Measurements from ENCODE around the gene HOXB4.
"Not testable (repeated sequence)": the region's sequence is repeated elsewhere in the genome, so short reads cannot be mapped to it uniquely, and the experiment has no call there.

HOXB4 gene

DNA sequence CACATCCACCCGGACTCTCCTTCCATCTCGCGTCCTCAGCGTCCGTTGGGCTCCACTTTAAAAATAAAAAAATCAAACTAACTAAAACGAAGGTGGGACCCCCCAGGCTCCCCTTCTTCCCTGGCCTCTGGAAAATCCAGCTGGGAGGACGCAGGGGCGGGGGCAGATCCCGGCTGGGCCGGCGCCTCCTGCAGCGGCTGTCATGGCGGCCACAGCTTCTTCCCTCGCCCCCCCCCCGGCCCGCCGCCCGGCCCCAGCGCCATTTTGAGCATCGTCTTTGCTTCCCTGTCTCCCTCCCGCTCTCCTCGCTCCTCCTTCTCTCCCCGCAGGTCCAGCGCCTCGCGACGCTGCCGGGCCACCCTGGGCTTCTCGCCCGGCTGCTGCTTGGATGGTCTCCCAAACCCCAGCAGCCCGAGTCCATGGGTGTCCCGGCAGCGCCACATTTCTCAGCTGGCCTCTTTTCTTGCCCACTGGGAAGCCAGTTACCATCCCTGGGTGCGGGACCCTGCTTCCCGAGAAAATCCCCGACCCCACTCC lies 36.5 kb downstream of the HOXB4 start:
- intact Hi-C loops (cut with DNase I), result no loop called here
- peak in 1 of 10 donors; percentile 62 for DNase-seq

DNA sequence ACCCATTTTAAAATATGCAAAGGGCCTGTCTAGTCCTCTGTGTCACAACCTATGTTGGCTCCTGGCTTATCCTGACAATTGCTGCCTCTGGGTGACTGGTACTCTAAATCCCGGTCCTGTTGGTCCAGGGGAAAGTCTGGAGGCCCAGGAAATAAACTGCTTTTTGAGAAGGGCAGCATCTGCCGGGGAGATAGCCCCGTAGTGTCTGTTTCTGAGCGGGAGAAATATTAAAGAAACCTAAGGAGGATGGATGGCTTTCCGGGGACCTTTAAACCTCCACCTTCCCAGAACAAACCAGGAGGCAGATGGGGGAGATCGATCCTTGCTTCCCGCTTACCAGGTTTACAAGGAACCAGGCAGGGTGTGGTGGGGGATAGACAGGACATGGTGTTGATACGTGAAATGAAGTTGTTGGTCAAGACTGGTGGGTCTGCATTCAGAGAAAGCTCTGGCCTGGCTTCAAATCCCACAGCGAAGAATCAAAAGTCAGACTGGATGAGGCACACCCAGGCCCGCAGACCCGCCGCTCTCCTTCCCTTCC lies 37.0 kb downstream of the HOXB4 start:
- intact Hi-C loops (cut with DNase I), result no loop called here
- no peak for DNase-seq

DNA sequence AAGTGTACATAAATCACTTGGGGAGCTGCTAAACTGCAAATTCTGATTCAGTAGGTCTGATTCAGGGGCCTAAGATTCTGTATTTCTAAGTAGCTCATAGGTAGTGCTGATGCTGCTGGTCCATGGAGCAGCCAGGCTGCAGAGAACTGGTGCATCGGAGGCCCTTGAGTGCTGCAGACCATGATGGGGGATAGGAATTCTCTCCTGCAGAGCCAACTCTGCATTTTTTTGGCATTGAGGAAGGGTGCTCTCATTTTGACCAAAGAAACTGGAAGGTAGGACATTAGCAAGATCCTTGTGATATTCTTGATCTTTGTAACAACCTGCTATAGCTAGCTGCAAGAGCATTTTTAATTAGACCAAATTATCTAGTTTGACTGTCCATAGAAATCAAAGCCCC lies 37.9 kb downstream of the HOXB4 start:
- no peak for DNase-seq
- intact Hi-C loops (cut with DNase I), result no loop called here

DNA sequence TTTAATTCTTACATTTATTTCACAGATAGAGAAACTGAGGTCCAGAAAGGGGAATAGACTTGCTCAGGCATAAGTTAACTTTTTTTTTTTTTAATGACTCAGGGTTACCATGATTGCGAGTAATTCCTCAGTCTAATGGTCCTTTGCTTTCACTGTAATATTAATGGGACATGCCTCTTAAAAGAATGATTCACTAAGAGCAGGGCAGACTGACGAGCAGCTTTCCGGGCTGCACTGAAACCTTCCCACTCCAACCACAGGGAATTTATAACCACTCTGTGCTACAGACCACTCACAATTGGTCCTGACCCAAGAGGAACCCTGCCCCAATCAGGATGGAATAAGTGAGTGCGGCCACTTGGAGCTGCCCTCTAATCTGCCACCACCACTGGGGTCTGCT lies 39.0 kb downstream of the HOXB4 start:
- no peak for DNase-seq
- intact Hi-C loops (cut with DNase I), result no loop called here

DNA sequence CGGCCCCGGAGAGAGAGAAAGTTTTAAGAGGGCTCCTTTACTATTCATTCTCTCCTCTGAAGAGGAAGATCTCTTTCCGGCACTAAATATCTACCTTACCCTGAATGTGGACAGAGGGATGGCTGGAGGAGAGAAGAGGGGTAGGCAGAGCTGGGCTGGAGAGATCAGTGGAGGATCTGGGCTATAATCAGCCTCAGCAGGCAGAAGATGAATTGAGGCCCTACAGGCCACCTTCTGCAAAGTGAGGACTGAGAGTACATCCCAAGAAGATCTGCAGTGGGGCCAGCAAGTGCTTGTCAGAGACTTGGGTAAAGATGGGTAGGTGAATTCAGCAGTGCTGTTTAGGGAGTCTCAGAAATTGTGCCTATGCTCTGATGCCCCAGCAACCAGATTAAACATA lies 40.8 kb downstream of the HOXB4 start:
- no peak for DNase-seq
- intact Hi-C loops (cut with DNase I), result no loop called here

DNA sequence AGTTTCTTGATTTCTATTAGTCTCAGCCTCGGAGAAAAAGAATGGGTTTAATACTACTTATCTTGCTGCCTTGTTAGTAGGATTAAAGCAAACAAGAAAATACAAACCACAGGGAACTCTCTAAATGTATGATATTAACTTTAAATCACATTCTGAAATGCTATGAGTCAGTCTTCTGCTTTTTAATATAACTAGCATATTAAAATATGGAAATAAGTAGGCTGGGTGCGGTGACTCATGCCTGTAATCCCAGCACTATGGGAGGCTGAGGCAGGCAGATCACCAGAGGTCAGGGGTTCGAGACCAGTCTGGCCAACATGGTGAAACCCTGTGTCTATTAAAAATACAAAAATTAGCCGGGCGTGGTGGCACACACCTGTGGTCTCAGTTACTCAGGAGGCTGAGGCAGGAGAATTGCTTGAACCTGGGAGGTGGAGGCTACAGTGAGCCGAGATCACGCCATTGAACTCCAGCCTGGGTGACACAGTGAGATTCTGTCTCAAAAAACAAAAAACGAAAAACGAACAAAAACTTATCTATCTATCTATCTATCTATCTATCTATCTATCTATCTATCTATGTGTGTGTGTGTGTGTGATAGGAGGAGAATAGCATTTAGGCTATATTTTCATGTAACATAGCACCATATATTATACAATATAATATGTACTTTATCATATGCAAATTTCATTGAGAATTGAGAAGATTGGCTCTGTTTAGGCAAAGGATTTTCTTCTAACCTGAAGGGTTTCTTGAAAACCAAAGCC lies 42.2 kb downstream of the HOXB4 start:
- intact Hi-C loops (cut with DNase I); DNase-seq: not testable (repeated sequence)

DNA sequence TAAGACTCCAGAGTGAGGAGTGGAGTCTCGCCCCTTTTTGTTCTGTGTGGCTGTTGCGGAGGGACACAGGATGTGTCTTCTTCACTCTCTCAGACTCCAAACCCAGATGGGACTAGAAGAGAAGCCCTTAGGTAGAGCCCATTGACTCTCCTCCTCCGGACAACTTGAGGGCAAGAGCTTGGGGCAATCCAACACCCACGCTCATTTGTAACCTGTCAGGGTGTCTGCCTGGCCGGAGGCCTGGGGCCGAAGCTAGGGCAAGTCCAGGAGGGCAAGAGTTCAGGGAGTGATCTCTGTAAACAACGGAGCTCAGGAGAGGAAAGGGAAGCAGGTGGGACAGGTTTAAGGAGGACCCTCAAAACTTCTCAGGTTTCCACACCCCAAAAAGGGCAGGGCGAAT lies 45.9 kb downstream of the HOXB4 start:
- DNase-seq, result no peak
- intact Hi-C loops (cut with DNase I), result no loop called here

DNA sequence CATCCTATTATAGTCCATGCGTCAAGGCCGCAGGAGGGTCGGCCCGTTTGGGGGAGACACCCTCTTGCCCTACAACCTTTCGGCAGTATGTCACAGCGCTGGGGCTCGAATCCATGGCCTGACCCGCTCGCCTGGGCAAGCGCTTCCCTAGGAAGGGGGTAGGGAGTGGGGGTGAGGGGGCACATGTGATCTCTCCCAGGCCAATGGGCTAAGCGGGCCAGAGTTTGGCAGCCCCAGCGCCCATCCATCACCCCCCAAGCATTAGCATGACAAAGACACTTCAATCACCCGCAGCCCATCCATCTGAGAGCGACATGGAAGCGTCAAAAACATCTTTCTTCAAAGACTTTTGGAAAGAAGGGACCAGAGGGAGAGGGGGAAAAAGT lies 47.3 kb downstream of the HOXB4 start, which contains the start of gene HOXB1:
HOXB1 (minus strand) TSS at position 125 of the 386 bp plus-strand sequence; CDS start at position 18, 107 bp downstream.
- intact Hi-C loops (cut with DNase I), result no loop called here

DNA sequence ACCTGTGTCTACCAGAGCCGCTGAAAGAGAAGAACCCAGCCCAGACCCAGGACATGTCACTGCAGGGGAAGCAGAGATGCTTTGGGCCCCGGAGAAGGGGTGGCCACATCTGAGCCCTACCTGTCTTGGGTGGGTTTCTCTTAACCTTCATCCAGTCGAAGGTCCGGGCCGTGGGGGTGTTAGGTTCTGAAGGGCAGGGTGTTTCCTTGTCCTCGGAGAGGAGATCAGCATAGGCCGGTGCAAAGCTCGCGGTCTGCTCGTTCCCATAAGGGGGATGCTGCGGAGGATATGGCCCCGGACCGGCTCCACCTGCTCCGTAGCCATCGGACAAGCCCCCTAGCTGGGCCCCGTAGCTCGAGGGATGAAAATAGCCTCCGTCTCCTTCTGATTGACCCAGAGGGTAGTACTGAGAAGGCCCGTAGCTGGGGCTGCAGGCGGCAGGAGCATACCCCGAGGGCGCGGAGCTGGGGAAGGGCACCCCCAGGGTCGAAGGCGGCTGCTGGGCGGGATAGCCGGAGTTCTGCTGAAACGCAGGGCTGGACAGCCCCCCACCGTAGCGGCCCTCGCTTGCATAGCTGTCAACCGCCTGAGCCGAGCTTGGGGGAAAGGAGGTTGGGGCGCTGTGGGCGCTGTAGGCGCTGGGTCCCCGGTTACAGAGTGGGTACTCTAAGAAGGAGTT lies 47.8 kb downstream of the HOXB4 start:
- DNase-seq, result no peak
- intact Hi-C loops (cut with DNase I), result no loop called here

More for the DNA sequence above, 47.3 kb downstream of the HOXB4 start, which contains the start of gene HOXB1:
- DNase-seq, result no peak

DNA sequence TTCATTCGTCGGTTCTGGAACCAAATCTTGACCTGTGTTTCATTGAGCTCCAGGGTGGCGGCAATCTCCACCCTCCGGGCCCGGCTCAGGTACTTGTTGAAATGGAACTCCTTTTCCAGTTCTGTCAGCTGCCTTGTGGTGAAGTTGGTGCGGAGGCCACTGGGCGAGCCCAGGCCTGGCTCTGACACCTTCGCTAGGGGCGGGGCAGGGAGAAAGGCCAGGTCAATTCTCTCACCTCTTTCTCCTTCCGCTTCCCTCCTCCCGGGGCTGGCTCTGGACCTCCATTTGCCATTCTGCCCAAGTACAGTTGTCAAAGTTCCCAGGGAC lies 48.5 kb downstream of the HOXB4 start:
- peak in 1 of 10 donors; percentile 56 for DNase-seq
- intact Hi-C loops (cut with DNase I), result no loop called here

DNA sequence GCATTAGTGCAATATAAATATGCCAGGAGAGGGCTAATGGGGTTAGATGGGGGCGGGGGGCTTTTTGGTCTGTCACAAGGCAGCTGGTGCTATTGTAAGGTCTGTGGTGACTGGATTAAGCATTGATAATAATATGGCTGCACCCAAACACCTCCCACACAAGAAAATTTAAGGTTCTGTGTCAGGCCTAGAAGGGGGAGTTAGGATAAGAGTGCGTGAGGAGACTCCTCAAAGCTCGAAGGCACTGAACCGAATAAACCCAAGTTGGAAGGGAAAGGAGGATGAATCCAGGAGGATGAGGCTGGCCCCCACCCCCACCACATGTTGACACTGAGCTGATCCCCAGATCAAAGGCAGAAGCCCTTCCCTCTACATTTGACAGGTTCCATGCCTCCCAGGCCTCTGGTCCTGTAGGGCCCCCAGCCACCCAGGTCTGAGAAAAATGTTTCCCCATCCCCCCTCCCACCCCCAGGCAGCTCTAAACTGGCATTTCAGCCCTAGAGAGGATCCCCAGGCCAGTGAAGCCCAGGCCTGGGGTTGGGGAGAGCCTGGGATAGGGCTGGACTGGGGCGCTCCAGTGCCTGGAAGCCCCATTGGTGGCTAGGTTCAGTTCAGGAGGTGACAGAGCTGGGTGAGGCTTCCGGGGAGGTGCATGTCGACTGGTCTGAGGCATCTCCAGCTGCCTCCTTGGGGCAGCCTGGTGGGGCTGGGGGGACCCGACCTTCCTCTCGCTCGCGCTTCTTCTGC lies 49.0 kb downstream of the HOXB4 start:
- DNase-seq, result no peak
- intact Hi-C loops (cut with DNase I), result no loop called here

DNA sequence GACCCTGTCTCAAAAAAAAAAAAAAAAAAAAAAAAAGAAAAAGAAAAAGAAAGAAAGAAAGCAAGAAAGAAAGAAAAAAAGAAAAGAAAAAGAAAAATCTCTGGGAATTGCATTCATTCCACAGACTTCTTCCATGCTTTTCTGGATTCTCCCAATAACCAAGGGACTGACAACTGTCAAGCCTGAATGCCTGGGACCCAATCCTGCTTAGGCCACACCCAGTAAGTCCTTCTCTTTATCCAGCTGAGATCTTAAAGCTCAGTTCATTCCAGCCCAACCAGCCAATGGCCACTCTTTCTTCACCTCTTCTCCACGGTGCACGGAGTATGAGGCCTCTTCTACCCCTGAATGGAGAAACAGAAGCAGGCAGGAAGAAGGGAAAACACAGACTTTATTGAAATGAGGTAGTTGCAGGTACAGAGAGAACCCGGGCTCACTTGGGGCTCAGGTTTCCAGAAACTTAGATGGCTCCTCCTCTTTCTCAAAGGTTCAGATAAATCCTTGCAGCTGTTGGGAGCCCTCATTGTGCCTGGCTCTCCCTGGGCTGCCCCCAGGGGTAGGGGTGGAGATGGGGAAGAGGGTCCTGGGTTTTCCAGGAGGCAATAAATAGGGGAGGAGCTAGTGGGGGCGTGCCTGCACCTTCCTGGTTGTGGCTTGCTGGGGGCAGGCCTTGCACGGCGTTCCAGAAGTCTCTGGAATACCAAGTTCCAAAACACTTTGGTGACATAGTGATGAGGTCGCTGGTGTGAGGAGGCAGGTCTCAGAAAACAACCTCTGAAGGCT lies 49.8 kb downstream of the HOXB4 start:
- intact Hi-C loops (cut with DNase I), result no loop called here
- no peak for DNase-seq

DNA sequence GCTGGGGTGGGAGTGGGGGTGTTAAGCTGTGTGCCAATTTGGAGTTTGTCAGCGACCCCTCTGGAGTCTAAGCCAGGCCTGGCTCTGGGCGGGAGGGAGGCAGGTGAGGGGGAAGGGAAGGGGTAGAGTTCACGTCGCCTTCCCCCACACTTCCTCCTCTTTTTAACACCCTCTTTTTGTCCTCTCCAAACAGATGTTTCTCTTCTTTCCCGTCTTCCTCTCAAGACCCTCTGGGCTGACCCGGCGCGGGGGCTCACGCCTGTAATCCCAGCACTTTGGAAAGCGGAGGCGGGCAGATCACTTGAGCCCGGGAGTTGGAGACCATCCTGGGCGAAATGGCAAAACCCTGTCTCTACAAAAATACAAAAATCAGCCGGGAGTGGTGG lies 50.6 kb downstream of the HOXB4 start:
- DNase-seq, result no peak
- intact Hi-C loops (cut with DNase I), result no loop called here

DNA sequence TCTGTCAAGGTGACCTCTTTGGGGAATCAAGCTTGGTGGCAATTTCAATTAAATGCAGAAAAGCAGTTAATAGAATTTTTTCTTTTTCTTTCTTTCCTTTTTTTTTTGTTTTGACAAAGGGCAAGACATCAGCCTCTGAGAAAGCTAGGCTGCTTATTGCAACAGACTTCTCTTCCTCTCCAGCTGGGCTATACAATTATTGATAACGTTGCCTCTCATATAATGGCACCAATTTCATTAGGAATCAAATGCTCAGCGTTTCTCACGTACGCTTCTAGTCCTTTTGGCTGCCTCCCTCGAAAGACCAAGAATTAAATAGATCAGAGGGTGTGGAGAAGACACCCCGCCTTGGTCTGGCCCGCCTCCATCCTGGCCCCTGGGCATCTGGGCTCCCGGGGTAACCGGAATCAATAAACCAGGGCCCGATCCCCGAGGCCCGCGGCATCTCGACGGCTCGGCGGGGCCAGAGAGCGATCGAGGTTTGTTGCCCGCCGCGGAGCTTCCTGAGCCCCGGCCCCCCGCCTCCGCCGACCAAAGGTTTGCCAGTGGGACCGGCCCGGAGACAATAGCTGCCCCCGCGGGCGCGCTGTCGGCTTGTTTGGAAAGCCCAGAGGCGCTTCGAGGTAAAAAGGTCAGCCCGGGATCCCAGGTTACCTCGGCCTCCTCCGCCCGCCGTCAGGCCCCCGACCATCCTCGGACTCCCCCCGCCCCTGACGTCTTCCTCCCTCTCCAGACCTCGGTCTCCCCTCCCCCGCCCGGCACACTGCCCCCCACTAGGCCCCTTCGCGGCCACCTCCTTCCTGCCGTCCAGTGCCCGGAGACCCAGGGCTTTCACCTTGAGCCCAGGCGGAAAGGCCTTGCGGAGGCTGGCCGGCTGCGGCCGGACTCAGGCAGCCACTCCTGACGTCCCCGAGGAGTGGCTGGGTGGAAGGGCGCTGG lies 51.3 kb downstream of the HOXB4 start:
- DNase-seq, result peak in 1 of 10 donors; percentile 52
- intact Hi-C loops (cut with DNase I), result no loop called here
